ENCODE measurements around the gene MYO16.

Gene MYO16

GRCh38 chr13:108947551-108948030 is 318.2 kb downstream of the MYO16 start:
- no peak for DNase-seq

GRCh38 chr13:108948251-108948671 is 318.9 kb downstream of the MYO16 start:
- DNase-seq: no peak

- DNase-seq: no peak
Measured at GRCh38 chr13:108950333-108951010, 321.1 kb downstream of the MYO16 start.

- DNase-seq: no peak
Measured at GRCh38 chr13:108955741-108956140, 326.3 kb downstream of the MYO16 start.

- no peak for DNase-seq
Measured at GRCh38 chr13:108957369-108958012, 328.1 kb downstream of the MYO16 start.

GRCh38 chr13:108958013-108958376 is 328.6 kb downstream of the MYO16 start:
- no peak for DNase-seq

GRCh38 chr13:108959234-108959633 is 329.8 kb downstream of the MYO16 start:
- DNase-seq: no peak

GRCh38 chr13:108960006-108960405 is 330.6 kb downstream of the MYO16 start:
- no peak for DNase-seq

GRCh38 chr13:108961542-108962125 is 332.2 kb downstream of the MYO16 start:
- DNase-seq: no peak

- DNase-seq: no peak
Measured at GRCh38 chr13:108962654-108963053, 333.2 kb downstream of the MYO16 start.

GRCh38 chr13:108963276-108963810 is 333.9 kb downstream of the MYO16 start:
- no peak for DNase-seq

- DNase-seq: no peak
Measured at GRCh38 chr13:108963846-108964600, 334.6 kb downstream of the MYO16 start.

GRCh38 chr13:108964606-108965005 is 335.2 kb downstream of the MYO16 start:
- no peak for DNase-seq

- DNase-seq: no peak
Measured at GRCh38 chr13:108967371-108967770, 338.0 kb downstream of the MYO16 start.

GRCh38 chr13:108968566-108968965 is 339.2 kb downstream of the MYO16 start:
- DNase-seq: no peak

GRCh38 chr13:108974686-108975085 is 345.3 kb downstream of the MYO16 start:
- no peak for DNase-seq

GRCh38 chr13:108980237-108980636 is 350.8 kb downstream of the MYO16 start:
- DNase-seq: no peak

GRCh38 chr13:108981407-108981806 is 352.0 kb downstream of the MYO16 start:
- no peak for DNase-seq

GRCh38 chr13:108983273-108983672 is 353.9 kb downstream of the MYO16 start:
- DNase-seq: no peak

GRCh38 chr13:108984251-108984920 is 355.0 kb downstream of the MYO16 start:
- no peak for DNase-seq

GRCh38 chr13:108985166-108985565 is 355.8 kb downstream of the MYO16 start:
- DNase-seq: no peak

GRCh38 chr13:108987517-108987916 is 358.1 kb downstream of the MYO16 start:
- DNase-seq: no peak

GRCh38 chr13:108987944-108988343 is 358.5 kb downstream of the MYO16 start:
- DNase-seq: no peak
